DMS153 treated with DMSO at 0.1 percent for 48 hours (cell line): Measurements from ENCODE around the gene BRAF.
"Not testable (repeated sequence)": the region's sequence is repeated elsewhere in the genome, so short reads cannot be mapped to it uniquely, and the experiment has no call there.

Experiments
- DNase-seq: peaks from one replicate; lab custom pipeline; 2025; ENCODE audit not compliant: unreplicated experiment; lab: John Stamatoyannopoulos, UW

BRAF gene

DNA sequence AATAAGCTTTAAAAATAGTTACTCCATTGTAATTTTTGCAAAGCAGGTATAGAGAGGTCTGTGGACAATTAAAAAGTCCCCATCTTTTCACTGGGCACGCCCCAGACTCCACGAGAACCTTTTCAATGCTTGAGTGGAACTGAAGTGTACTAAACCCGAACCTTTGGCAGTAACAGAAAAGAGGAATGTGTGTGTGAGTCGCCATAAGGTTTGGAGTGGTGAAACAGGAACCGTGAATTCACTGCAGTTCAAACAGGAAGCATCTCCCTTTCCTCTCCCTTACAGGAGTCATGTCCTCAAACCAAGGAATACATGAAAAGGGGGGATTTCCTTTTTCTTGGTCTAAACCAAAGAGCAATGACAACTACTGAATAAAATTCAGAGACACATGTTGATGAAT lies 205.0 kb downstream of the BRAF start:
- DNase-seq: no peak

DNA sequence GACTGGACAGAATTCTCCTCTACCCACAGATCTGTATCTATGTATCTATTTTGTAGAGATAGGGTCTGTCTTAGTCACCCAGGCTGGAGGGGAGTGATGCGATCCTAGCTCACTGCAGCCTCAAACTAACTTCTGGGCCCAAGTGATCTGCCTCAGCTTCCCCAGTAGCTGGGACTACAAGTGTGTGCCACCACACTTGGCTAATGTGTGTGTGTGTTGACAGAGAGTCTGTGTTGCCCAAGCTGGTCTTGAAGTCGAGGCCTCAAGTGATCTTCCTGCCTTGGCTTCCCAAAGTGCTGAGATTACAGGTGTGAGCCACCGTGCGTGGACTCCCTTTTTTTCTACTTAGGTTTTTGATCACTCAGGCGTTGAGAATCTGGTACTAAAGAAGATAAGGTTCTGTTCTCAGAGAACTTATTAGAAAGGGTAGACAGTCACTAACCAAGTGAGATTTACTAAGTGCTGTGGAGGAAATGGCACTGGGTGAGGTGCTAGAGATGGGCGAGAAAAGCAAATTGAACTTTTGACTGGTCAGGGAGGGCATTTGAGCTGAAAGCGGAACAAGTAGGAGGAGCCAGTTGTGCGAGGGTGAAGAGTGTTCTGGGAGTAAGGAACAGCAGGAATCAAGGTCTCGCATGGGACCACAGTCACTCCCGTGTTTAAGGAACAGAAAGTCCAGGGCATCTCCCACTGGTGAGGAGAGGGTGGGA lies 210.2 kb downstream of the BRAF start:
- DNase-seq: no peak

DNA sequence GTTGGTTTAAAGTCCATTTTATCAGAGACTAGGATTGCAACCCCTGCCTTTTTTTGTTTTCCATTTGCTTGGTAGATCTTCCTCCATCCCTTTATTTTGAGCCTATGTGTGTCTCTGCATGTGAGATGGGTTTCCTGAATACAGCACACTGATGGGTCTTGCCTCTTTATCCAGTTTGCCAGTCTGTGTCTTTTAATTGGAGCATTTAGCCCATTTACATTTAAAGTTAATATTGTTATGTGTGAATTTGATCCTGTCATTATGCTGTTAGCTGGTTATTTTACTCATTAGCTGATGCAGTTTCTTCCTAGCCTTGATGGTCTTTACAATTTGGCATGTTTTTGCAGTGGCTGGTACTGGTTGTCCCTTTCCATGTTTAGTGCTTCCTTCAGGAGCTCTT lies 212.3 kb downstream of the BRAF start:
- not testable (repeated sequence) for DNase-seq

DNA sequence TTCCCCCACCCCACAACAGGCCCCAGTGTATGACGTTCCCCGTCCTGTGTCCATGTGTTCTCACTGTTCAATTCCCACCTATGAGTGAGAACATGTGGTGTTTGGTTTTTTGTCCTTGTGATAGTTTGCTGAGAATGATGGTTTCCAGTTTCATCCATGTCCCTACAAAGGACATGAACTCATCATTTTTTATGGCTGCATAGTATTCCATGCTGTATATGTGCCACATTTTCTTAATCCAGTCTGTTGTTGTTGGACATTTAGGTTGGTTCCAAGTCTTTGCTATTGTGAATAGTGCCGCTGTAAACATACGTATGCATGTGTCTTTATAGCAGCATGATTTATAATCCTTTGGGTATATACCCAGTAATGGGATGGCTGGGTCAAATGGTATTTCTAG lies 216.0 kb downstream of the BRAF start:
- not testable (repeated sequence) for DNase-seq

DNA sequence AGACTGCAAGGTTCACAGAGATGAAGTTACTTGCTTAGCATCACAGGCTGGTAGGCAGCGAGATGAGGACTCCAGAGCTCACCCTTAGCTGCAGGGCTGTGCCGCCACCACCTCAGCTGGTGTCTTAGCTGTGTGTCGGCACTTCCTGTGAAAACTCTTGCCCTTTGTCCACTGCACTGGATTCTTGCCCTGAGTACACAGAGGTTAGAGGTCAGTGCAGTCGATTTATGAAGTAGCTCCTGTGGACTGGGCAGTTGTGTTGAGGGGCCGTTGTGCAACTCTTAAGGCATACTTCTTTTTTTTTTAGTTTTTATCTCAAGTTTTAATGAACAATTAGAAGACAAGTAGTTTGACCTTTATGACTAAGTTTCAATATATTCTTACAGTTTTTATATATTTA lies 217.6 kb downstream of the BRAF start:
- no peak for DNase-seq

DNA sequence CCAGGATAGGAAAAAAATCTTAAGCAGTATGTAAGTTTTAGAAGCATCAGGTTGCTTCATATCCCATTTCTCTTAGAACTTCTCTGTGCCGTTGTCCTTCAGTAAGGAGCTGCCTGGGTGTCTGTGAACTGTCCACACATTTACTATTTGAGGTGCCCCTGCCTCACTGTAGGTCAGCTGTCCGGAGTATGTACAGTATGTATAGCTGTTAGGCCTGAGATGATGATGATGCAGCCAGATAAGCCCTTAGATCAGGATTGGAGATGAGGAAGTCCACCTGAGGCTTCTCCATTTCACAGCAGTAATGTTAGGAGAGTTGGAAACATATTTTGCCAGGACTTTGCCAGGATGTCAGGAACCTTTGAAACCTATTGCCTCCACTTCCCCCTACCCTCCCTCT lies 220.5 kb downstream of the BRAF start:
- no peak for DNase-seq

DNA sequence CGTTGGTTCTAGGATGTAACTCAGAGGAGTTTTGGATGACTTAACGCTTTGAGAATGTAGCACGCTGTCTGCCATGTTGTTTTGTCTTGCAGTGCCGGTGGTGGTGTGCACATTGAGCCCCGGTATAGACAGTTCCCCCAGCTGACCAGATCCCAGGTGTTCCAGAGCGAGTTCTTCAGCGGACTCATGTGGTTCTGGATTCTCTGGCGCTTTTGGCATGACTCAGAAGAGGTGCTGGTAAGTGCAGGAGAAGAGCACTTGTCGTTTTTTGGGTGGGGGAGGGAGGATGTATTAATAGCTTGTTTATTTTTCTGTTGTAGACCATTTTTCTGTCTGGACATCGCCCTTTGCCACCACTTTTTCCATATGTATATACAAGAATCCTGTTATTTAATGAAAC lies 222.0 kb downstream of the BRAF start:
- DNase-seq: no peak

DNA sequence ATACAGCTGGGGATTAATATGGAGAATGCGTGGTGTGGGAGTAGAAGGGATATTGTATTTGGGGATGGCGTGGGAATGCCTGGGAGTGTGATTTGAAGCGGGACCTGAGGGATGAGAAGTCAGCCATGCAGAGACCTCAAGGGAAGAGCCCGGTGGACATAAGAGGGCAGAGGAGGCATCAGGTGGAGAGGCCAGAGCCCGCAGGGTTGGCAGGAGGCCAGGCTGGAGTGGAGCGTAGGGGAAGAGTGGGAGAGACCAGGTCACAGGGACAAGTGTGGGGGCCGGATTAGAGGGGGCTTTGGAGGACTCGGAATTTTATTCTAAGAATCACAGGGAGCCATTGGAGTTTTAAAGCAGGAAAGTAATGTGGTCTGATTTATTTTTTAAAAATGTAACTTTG lies 226.3 kb downstream of the BRAF start:
- no peak for DNase-seq

DNA sequence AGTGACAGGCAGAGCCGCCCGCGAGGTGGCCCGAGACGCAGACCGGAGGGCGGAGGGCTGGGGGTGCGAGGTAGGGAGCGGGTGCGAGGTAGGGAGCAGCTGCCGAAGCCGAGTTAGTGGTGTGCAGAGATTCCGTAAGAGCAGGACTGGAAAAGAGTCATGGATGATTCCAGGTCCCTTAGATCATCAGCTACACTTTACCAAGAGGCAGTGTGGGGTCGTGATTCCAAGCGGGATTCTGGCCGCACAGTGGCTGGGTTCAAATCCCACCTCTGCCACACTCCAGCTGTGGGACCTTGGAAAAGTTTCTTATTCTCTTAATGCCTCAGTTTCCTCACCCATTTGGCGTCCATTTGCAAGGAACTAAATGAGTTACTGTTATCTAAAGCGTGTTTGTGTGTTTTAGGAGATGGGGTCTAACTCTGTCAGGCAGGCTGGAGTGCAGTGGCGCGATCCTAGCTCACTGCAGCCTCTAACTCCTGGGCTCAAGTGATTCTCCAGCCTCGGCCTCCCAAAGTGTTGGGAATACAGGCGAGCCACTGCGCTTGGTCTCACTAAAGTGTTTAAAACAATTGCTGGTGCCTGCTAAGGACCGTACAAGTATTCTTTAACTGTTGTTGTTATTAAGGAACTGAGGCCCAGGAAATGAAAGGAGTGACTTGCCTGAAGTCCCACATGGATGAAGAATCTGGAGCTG lies 227.1 kb downstream of the BRAF start:
- no peak for DNase-seq

DNA sequence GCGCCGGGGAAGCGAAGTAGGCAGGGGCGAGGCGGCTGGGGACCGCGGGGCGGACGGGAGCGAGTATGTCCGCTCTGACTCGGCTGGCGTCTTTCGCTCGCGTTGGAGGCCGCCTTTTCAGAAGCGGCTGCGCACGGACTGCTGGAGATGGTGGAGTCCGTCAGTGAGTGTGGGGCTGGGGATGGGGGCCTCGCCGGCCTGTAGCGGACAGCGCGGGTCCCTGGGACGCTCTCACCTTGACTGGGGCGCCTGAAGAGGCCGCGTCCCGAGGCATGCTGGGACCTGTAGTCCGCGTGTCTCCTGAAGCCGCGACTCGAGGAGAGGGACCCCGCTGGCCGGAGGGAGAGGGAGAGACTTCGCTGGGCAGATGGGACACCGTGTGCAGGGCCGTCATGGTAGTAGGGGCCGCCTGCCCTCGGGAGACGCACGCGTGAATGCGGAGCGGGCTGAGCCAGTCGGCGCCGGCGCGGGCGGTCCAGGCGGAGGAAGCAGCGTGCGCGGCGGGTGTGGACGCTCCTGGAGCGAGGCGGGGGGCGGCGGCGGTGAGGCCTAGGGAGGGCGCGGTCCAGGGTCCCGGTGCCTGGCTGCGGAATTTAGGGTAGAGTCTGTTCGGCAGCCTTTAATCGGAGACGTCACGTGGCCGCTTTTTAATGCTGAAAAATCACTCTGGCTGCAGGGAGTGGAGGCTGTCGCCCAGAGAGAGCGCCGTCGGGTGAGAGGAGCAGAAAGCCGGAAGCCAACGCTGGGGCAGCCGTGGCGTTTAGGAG lies 227.9 kb downstream of the BRAF start, which contains the start of gene NDUFB2:
Gene NDUFB2, plus strand, starts transcription at position 29 of the 767 bp plus-strand sequence. Its CDS starts 37 bp downstream, at position 66.
- DNase-seq: peak; percentile 86

DNA sequence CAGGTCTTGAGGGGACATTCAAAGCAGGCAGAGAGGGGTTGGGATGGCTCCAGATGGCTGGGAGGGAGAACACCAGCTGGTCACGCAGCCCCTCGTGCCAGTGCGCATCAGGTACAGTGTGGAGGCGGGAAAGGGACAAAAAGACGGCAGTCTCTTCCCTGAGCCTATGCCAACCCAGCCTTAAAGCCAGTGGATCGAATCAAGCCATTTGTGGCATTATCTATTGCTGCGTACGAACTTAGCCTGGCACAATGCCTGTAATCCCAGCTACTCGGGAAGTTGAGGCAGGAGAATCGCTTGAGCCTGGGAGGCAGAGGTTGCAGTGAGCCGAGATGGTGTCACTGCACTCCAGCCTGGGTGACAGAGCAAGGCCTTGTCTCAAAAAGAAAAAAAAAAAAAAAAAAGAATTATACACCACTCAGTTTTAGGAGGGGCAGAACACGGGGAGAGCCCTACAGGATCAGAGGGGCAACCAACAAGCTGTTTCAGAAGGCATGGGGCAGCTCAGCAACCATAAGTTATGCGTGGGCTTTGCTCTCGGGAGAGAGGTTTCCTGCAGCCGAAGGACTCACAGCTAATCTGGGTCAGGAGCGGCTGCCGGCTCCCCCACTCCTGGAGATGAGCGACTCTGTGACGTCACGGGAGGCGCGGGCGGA lies 228.6 kb downstream of the BRAF start:
- DNase-seq: no peak

DNA sequence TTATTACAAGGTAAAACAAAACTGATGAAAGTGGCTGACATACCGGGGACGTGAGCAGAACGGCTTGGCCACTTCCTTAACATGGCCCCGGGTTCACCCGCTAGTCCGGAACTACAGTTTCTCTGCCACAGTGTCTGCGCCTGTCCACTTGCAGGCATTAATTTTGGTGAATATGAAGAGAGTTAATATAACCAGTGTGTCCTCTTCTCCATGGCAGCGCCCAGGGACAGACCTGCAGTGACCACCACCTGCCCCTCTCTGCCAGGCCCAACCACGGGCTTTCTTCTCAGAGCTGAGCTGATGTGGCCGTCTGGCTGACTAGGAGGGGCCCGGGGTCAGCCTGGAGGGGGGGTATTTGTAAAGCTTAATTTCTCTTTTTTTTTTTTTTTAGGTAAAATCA lies 229.3 kb downstream of the BRAF start:
- no peak for DNase-seq

DNA sequence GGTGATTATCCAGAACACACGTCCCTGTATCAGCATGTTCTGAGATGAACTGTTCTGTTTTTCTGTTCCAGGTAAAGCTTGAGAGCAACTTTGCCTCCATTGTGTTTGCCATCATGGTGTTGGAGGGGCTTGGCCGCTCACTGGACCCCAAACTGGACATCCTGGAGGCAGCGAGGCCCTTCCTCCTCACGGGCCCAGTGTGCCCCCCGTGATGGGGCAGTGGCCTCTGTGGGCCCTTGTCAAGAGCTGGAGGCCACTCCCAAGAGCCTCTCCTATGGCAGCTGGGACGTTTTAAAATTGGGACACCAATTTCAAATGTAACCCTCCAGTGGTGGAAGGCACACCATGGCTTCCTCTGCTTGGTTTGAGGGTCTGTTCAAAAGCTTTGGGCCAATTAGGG lies 230.1 kb downstream of the BRAF start:
- DNase-seq: no peak

DNA sequence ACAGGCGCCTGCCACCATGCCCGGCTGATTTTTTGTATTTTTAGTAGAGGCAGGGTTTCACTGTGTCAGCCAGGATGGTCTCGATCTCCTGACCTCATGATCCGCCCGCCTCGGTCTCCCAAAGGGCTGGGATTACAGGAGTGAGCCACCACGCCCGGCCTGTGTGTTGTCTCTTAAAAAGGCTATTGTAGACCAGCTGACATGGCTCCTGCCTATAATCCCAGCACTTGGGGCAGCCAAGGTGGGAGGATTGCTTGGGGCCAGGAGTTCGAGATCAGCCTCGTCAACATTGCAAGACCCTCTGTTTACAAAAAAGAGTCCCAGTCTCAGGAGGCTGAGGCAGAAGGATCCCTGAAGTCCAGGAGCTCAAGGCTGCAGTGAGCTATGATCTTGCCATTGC lies 230.9 kb downstream of the BRAF start:
- not testable (repeated sequence) for DNase-seq

DNA sequence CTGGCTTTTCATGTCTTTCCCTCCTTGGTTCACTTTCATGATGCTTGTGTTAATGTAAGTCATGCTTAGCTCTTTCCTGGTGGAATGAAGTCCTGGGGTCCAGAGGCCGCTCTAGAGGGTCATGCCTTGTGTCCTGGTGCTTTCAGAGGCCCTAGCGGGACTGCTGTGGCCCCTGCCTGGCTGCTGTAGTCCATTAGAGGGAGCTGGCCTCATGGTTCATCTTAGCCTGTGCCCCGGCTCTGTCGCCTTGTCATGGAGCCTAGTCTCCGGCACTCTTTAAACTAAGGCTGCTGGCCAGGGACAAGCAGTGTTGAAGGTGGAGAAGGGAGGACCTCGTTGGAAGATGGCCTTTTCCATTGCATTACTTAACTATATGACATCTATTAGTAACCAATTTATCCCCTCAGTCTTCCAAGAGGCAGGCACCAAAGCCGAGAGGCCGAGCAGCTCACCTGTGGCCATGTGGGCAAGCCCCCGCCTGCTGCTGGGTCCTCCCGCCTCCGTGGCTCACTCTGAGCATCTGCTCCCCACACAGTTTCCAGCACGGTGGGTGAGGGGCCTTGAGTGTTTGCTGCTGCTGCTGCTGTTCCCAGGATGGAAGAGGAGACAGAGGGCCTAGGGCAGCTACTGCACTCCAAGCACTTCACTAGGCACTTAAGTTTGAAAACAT lies 233.2 kb downstream of the BRAF start:
- no peak for DNase-seq

DNA sequence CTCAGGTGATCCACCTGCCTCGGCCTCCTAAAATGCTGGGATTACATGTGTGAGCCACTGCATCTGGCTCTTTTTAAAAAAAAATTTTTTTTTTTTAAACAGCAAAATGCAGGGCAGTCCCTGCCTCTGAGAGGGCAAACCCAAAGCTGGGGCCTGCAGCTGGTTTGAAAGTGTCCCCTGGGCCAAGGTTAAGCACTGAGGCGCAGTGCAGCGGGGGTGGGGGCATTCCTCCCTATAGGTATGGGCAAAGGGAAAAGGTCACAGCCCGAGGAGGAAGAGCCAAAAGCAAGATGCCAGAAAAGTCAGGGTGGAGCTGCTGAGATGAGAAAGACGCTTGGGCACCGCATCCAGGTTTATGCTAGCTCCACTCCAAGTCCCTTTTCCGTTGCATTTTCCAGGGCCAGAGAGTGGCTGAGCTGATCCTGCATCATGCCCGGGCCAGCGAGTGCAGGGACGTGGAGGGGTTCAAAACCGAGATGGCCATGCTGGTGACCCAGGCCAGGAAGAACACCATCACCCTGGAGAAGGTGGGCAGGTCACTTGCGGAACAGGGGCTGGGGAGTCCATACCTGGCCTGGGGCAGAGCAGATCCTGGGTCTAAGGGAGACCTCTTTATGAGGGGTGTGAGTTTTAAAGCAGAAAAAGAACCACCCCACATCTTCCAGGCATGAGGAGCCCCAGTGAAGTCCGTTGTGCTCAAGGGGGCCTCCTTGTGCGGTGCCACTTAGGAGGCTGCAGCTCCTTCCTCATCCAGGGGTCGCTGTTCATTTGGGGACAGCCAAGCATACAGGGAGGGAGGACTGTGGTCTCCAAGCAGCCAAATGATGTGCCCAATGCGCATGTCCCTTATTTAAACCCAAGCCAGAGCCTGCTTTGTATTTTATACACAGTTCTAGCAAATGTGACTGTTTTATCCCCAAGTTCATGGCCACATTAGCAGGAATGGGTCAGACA lies 235.3 kb downstream of the BRAF start:
- no peak for DNase-seq

DNA sequence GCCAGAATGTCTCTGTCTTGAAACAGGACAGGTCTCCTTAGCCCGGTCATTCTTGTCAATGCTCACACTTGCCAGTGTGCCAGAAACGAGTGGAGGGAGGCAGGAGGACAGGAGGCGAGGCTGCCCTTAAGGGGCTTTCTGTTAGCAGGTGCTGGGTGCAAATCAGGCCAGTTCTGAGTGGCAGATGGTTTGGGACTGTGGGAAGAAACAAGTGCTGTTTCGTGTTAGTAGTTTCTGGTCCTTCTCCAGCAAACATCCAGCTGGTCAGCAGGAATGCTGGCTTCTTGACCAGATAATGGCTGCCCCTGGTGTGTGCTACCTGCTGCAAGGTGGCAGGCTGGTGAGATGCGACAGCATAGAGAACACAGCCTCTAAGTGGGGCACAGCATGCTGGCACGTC lies 236.4 kb downstream of the BRAF start:
- DNase-seq: no peak

DNA sequence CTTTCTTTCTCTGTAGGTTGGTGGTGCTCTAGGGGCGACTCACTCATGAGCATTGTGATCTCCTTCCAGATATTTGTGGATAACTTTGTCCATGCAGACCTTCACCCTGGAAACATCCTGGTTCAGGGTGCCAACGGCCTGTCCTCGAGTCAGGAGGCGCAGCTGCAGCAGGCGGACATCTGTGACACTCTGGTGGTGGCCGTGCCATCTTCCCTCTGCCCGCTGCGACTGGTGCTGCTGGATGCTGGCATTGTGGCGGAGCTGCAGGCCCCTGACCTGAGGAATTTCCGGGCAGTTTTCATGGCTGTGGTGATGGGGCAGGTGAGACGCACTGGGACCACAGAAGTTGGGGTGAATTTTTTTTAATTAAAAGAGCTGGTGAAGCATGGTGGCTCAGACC lies 237.8 kb downstream of the BRAF start:
- no peak for DNase-seq

DNA sequence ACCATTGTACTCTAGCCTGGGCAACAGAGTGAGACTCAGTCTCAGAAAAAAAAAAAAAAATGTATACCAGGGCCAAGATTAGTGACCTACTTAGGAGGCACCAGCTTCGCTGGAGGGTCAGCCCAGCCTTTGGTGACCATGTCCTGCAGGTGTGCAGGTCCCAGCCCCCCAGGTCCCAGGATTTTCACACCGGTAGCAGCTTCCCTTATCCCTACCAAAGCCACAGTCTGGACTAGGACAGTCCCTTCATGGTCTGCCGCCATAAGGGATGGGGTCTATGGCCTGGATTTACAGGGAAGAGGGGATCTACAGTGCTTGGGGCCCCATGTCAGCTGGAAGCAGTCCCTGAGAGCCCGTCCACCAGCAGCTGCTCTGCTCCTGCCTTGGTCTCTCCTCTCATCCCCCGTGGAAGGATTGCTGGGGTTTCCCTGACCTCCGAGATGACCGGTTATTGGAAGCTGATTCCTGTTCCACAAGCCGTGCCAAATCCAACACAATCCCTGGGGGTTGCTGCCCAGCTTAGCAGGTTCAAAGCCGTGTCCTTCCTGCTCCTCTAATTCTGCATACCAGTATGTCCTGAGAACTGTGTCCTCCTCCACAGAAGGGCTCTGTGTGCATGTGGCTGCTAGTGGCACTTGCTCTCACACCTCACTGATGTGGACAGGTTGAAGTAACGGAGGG lies 239.2 kb downstream of the BRAF start:
- DNase-seq: no peak
